Activated T-cell treated with anti-CD3 and anti-CD28 coated beads for 1 hour (primary cell): Measurements from ENCODE around the gene ST8SIA2.
"Not testable (repeated sequence)": the region's sequence is repeated elsewhere in the genome, so short reads cannot be mapped to it uniquely, and the experiment has no call there.

Experiments used
- DNase-seq: peaks from one replicate; pipeline ENCODE4 v3.0.0-alpha.2; 2020; ENCODE audit warnings: low read depth

Gene ST8SIA2

DNA sequence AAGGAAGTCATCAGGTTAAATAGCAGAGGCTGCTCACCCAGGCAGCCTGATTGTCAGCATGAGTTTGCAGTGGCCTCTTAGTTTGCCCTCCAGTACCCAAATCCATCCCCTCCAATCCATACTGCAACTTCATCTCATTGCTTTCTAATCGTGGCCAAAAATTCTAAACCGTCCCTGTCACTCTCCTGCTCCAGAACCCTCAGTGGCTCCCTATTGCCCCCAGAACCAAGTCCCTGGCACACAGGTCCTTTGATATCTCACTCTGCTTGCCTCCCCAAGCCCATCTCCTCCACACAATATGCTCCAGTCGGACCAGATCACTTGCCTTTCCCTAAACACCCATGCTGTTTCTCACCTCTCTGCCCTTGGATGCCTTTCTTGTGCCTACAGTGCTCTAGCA is 49.7 kb downstream of the ST8SIA2 start:
- DNase-seq = no peak

GRCh38 chr15:92444631-92445030 is 51.0 kb downstream of the ST8SIA2 start:
- no peak for DNase-seq

DNA sequence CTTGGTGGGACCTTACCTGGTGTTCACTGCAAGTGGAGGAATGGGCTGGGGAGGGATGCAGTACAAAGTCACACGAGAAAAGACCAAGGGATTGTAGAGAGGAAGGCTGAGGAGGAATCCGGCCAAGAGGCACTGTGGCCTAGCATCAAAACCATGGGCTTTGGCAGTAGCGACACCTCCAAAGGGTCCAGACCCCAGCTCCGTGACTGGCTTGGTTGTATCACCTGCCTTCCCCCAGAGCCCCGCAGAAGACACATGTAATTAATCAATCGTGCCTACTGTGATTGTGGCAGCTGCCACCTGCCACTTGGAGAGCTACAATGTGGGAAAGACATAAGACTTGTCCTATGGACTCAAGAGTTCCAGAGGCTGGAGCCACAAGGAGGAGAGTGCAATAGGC is 54.7 kb downstream of the ST8SIA2 start:
- DNase-seq = no peak

GRCh38 chr15:92449476-92449875 is 55.8 kb downstream of the ST8SIA2 start:
- no peak for DNase-seq

DNA sequence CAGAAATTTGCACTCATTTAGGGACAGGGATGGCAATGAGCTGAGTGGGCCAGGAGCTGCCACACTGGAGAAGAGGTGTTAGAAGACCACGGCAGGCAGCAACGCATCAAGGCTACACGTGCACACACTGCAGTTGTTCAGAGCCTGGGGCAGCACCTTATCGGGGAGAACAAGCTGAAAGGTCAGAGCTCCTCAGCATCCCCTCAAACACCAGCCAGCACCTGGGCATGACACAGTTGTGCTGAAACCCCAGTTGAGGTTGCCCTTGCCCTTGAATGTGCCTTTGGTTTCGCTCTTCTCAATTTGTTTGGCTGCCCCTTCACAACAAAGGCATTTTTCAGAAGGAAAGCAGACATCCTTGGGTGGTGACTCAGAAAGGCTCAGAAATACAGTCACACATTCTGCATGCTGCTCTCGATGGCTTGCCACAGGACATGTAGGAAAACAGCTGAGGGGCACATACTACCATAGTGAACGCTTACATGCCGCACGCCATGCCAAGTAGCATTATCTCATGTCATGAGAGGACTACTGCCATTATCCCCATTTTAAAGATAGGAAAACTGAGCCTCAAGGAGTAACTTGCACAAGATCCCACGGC is 57.6 kb downstream of the ST8SIA2 start:
- no peak for DNase-seq

DNA sequence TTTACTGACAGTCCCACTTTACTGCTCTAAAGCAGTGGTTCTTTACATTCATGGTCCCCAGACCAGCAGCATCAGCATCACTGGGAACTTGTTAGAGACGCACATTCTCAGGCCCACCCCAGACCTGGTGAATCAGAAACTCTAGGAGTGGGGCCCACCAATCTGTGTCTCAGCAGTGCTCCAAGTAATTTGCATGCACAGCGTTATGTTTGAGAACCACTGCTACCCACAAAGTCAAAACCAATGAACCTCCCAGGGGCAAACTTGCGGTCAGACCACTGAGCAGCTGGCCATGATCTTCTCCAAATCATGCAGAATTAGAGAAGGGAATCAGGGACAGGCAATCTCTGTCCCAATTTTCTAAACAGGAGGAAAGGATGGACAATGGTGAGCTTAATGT is 58.5 kb downstream of the ST8SIA2 start:
- DNase-seq = no peak

- DNase-seq = no peak
Measured at GRCh38 chr15:92453607-92454006, 59.9 kb downstream of the ST8SIA2 start.

DNA sequence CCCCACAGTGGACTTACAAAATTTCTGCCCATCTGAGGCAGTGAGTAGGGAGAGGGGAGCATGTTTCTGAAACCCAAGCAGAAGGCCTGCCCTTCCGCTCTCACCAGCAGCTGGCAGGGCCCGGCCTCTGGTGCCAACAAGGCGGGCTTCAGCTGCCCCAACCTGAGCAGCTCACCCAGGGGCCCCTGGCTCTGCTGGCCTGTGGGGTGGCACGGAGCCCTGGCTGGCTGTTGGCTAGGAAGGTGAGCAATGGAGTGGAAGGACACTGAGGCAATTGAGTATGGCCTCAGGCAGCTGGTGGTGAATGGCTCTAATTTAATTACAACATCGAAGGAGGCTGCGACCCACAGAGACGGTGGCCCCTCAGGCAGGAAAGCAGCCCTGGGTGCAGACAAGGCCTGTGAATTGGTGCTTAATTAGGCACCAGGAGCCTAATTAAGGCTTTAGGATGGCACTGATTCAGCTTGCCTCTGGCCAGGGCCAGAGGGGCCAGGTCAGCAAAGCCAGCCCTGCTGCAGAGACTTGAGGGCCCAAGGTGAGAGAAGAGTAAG is 60.9 kb downstream of the ST8SIA2 start:
- DNase-seq = no peak

DNA sequence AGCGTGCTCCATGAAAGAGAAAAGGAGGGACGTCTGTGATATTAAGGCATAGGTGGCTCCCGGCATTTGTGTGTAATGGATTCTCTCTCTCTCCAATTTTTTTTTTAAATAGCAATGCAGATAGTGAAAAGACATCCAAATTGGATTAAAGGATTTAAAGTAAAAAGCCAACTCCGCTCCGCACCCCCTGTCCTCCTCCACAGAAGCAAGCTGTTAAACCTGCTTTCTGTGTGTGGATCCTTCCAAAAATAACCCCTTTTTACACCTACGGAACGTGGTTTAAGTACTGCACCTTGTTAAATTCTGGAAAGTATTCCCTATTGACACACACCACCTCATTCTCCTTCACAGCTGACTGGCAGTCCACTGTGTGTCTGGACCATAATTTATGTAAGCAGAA is 61.6 kb downstream of the ST8SIA2 start:
- DNase-seq = no peak

DNA sequence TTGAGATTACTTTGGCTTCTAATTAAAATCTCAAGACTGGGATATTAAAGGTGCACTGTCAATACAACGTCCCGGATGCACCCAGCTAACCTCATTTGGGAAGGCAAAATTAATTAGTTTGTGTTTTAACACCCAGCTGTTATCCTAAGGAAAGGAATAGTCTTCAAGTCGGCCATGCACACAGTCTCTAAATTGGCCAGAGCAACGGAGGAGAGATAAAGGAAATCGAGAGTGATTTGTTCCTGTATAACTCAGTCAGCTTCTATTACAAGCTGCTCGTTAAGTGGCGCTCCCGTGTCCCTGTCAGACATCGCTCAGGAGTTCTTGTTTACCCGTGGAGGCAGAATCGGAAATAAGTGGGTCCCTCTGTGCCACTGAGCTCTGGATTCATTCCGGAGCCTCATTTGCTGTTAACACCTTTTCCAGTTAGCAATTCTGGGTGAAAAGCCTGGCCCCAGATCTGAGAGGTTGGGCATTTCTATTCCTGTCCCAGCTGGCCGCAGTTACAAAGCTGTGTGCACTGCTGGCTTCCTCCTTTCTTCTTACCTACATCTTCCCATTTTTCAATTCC is 63.9 kb downstream of the ST8SIA2 start:
- DNase-seq = no peak

GRCh38 chr15:92460023-92460422 is 66.3 kb downstream of the ST8SIA2 start:
- no peak for DNase-seq

DNA sequence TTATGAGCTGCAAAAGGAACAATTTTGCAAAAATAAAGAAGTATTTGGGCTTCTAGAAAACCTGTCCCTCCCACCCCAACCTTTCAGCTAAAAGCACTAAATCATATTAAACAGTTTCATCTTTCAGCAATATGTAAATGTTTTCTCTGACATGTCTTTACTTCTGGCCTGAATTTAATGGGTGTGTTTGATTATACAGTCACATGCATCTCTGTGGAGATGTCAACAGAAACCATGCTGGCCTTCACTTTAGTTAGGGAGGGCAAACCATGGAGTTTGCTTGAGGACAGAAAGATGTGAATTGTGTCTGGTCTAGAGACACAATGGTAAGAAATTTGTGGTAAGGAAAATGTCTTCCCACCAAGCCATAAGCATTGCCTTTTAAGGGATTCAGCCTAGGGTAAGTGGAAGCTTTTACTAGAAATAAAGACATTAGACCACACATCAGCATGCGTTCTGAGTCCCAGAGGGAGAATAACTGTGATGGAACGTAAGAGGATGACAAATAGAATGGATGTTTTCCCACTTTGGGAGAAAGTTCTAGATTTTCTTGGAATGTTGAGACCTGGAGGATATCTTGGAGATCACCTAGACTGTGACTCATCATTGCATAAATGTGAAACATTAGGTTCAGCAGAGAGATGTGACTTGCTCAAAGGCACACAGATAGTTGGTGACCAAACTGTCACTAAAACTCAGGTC is 68.9 kb downstream of the ST8SIA2 start:
- no peak for DNase-seq

DNA sequence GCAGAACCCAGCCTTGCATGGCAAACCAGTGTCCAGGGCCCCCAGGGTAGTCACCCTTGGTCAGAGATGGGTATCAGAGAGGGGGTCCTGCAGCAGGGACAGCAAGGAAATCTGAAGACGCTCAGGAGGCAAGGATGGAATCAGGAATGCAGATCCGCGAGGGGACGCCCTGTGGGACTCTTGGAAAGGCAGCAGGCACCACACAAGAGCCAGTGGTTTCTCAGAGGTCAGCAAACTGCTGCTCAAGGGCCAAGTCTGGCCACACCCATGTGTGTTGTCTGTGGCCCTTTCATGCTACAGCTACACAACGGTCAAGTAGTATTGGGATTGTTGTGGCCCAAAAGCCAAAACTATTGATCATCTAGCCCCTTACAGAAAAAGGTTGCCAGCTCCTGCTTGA is 69.7 kb downstream of the ST8SIA2 start:
- DNase-seq = no peak

DNA sequence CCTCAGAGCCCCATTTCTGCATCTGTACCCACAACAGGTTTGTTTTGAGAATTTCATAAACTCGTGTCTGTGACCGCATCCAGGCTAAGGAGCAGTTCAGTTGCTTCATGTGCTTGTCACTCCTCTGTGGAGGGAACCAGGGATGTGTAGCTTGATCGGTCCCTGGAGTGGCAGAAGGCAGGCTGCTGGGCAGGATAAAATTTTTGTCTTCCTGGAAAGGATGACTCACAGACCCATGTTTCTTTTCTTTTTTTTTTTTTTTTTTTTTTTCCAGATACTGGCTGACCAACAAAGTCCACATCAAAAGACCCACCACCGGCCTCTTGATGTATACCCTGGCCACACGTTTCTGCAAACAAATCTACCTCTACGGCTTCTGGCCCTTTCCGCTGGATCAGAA is 70.1 kb downstream of the ST8SIA2 start:
- no peak for DNase-seq

DNA sequence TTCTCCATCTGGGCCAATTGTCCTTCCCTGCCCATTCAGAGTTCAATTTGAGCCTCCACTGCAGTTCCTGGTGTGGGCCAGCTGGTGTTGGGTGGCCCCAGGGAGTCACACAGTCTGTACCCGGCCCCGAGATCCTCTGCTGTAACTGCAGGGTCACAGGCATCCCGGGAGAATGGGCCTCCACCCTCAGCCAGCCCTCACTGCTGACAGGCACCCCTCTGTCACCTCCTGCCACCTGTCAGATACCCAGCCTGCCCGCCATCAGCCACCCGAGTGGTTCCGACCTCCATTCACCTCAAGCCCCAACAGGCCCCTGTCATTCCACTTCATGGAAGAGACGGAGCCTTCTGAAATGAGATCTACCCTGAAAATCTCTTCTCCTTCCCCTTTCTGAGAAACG is 73.2 kb downstream of the ST8SIA2 start:
- no peak for DNase-seq

DNA sequence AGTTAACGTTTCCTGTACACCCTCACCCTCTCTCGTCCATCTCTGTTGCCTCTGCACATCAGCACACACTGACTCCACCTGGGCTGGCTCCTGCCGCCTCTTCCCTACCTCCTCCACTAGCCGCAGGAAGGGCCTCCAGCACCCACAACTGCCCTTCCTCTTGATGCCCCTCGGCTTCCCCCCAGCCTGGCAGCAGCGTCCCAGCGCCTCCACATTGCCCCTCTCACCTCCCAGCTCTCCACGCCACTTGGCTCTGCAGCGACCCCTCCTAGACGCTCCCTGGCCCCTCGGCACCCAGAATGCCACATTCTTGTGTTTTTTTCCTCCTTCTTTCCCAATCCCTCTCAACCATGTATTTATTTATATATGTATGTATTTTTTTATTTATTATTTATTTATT is 73.6 kb downstream of the ST8SIA2 start:
- no peak for DNase-seq

GRCh38 chr15:92468991-92469390 is 75.3 kb downstream of the ST8SIA2 start:
- DNase-seq = no peak

DNA sequence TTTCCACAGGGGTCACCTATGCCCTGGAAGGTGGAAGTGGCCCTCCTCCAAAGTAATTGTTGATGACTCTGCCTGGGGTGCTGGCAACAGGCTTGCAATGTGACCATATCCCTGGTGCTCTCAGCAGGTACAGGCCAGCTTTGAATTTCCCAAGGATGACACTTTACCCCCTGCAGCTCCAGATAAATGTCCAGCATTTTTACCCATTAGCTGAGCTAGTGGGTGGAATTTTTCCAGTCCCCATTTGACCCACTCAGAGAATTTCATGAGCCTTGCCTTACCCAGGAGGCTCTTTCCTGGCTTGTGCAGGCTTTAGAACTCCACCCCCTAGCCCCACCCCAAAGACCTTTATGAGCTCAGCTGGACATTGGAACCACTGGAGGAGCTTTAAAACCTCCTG is 77.6 kb downstream of the ST8SIA2 start:
- no peak for DNase-seq

DNA sequence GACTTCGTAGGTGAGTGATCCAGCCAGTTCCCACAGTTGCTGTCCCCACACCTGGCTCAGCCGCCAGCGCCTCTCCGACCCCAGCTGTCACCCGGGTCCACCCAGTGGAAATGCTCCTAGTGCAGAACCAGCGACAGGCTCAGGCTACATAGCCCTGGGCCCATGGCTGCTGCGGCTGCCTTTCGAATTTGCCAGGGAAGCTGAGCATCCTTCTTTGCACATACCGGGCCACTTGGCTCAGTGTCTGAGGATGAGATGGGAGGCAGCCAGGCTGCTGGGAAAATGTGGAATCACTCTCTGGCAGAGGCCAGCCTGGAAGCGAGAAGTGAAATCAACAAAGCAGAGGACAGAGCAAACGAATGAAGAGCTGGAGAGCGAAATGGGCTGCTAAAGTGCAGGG is 80.1 kb downstream of the ST8SIA2 start:
- DNase-seq = no peak

DNA sequence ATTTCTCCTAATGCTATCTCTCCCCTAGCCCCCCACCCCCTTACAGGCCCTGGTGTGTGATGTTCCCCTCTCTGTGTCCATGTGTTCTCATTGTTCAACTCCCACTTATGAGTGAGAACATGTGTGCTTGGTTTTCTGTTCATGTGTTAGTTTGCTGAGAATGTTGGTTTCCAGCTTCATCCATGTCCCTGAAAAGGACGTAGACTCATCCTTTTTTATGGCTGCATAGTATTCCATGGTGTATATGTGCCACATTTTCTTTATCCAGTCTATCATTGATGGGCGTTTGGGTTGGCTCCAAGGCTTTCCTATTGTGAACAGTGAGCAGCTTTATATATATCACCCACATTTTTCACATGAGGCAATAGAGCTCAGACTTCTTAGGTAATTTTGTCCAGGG is 86.0 kb downstream of the ST8SIA2 start:
- DNase-seq = not testable (repeated sequence)

- DNase-seq = no peak
Measured at GRCh38 chr15:92480361-92480760, 86.7 kb downstream of the ST8SIA2 start.

- no peak for DNase-seq
Measured at GRCh38 chr15:92485441-92485840, 91.8 kb downstream of the ST8SIA2 start.

- DNase-seq = no peak
Measured at GRCh38 chr15:92492551-92493115, 99.0 kb downstream of the ST8SIA2 start.
